Osteocyte (in vitro differentiated cells): ENCODE data around the gene RIPPLY2. TPM values are rescaled to one million over a fixed set of nuclear protein-coding genes. Genes with fewer than 3 reads are reported as not detected.

Source experiments
- DNase-seq: peaks from one replicate; pipeline ENCODE4 v3.0.0; 2021; ENCODE audit warnings: mixed read lengths; ENCODE audit not compliant: unreplicated experiment; ENCODE audit errors: extremely low spot score
- H3K27ac Mint-ChIP-seq: one replicate; pipeline ENCODE4 v1.8.0; 2021; ENCODE audit warnings: mild to moderate bottlenecking, mixed read lengths; ENCODE audit not compliant: unreplicated experiment
- H3K27me3 Mint-ChIP-seq: one replicate; pipeline ENCODE4 v1.8.0; 2021; ENCODE audit warnings: mixed read lengths; ENCODE audit not compliant: unreplicated experiment
- H3K36me3 Mint-ChIP-seq: one replicate; pipeline ENCODE4 v1.8.0; 2021; ENCODE audit warnings: mixed read lengths; ENCODE audit not compliant: unreplicated experiment
- H3K4me1 Mint-ChIP-seq: one replicate; pipeline ENCODE4 v1.8.0; 2021; ENCODE audit warnings: mixed read lengths; ENCODE audit not compliant: unreplicated experiment
- H3K4me3 Mint-ChIP-seq: one replicate; pipeline ENCODE4 v1.8.0; 2021; ENCODE audit warnings: mild to moderate bottlenecking, moderate library complexity, mixed read lengths; ENCODE audit not compliant: unreplicated experiment
- H3K9me3 Mint-ChIP-seq: one replicate; pipeline ENCODE4 v1.8.0; 2021; ENCODE audit warnings: mixed read lengths; ENCODE audit not compliant: unreplicated experiment
- CTCF ChIP-seq: fragments of 200-600 bp; sonication (generic); IDR thresholded peaks from 2 replicates; pipeline ENCODE4 v1.5.0; 2021; ENCODE audit warnings: antibody characterized with exemption, mild to moderate bottlenecking, moderate library complexity
- total RNA-seq: library from RNA; stranded (reverse); gene quantifications from 2 replicates; pipeline ENCODE4 v1.2.1, GENCODE V29; 2021

The RIPPLY2 gene
- total RNA-seq, 1 donor from 2014 or later: not detected

- TF ChIP-seq CTCF: no peak
- Mint-ChIP-seq H3K36me3 (no peaks in the 10 kb centered on the region), H3K4me3 (no peak overlapping the region), H3K27me3 (peaks cover 12% of the 10 kb centered on the region), H3K27ac (no peak overlapping the region), H3K4me1 (peaks cover 5% of the 10 kb centered on the region), H3K9me3 (no peaks in the 10 kb centered on the region)
- DNase-seq: no peak
Observed at GRCh38 chr6:83812595-83812994, 40.6 kb upstream of the RIPPLY2 start.

- no peak overlapping the region for H3K27ac Mint-ChIP-seq
- peaks cover 8% of the 10 kb centered on the region for H3K27me3 Mint-ChIP-seq
- no peak for TF ChIP-seq CTCF
- no peak for DNase-seq
- no peaks in the 10 kb centered on the region for H3K36me3 Mint-ChIP-seq
- H3K4me1 Mint-ChIP-seq: peaks cover 5% of the 10 kb centered on the region
- no peaks in the 10 kb centered on the region for H3K9me3 Mint-ChIP-seq
- no peak overlapping the region for H3K4me3 Mint-ChIP-seq
Observed at GRCh38 chr6:83815631-83816272, 37.4 kb upstream of the RIPPLY2 start.

GRCh38 chr6:83822629-83823169, 30.5 kb upstream of the RIPPLY2 start:
- no peak overlapping the region for H3K4me3 Mint-ChIP-seq
- TF ChIP-seq CTCF: no peak
- no peaks in the 10 kb centered on the region for H3K9me3 Mint-ChIP-seq
- peaks cover 8% of the 10 kb centered on the region for H3K27me3 Mint-ChIP-seq
- no peaks in the 10 kb centered on the region for H3K36me3 Mint-ChIP-seq
- H3K27ac Mint-ChIP-seq: no peak overlapping the region
- DNase-seq: no peak
- no peaks in the 10 kb centered on the region for H3K4me1 Mint-ChIP-seq

GRCh38 chr6:83824388-83824801, 28.8 kb upstream of the RIPPLY2 start:
- Mint-ChIP-seq H3K27me3 (peaks cover 8% of the 10 kb centered on the region), H3K4me1 (no peaks in the 10 kb centered on the region), H3K4me3 (no peak overlapping the region), H3K27ac (no peak overlapping the region), H3K9me3 (no peaks in the 10 kb centered on the region), H3K36me3 (no peaks in the 10 kb centered on the region)
- no peak for TF ChIP-seq CTCF
- no peak for DNase-seq

- Mint-ChIP-seq H3K9me3 (no peaks in the 10 kb centered on the region), H3K4me3 (no peak overlapping the region), H3K36me3 (no peaks in the 10 kb centered on the region), H3K4me1 (no peaks in the 10 kb centered on the region), H3K27ac (no peak overlapping the region), H3K27me3 (peaks cover 8% of the 10 kb centered on the region)
- no peak for TF ChIP-seq CTCF
- no peak for DNase-seq
Observed at GRCh38 chr6:83824831-83825230, 28.3 kb upstream of the RIPPLY2 start.
